HepG2 (cell line): Measurements from ENCODE around the gene CRYGA. TPM values are rescaled to one million over a fixed set of nuclear protein-coding genes. Genes with fewer than 3 reads are reported as not detected.
A peak's percentile ranks its signal among the peaks of the same experiment; 100 is the strongest.
"Not testable (repeated sequence)": the region's sequence is repeated elsewhere in the genome, so short reads cannot be mapped to it uniquely, and the experiment has no call there.

Source experiments
- ATAC-seq: fragments of 200-7000 bp; cut with Tn5 transposase; 3 replicates; pipeline ENCODE4 v1.9.1; 2020; ENCODE audit warnings: mild to moderate bottlenecking, moderate library complexity
- BruUV-seq: library from RNA; stranded (reverse); fragments of 400-500 nt; replicated peaks from 2 replicates; lab custom pipeline; 2021; lab: Mats Ljungman, UMichigan
- CTCF ChIA-PET: fragments of 300-600 bp; formaldehyde crosslinking; extraction: SDS; loops from one replicate; lab custom pipeline; 2021; ENCODE audit warnings: low total read pairs, inconsistent platforms, low intra/inter-chr PET ratio; lab: Yijun Ruan, JAX
- POLR2A ChIA-PET: fragments of 350-600 bp; sonication (Branson Sonifier 250); formaldehyde crosslinking; loops from one replicate; lab custom pipeline; 2020; ENCODE audit warnings: antibody characterized with exemption, inconsistent platforms; lab: Yijun Ruan, JAX
- DNase-seq: peaks from one replicate; pipeline ENCODE4 v3.0.0-alpha.2; 2015; ENCODE audit warnings: low spot score
- FAIRE-seq: peaks from 3 replicates; lab custom pipeline; 2011; peaks lifted over from hg19 to GRCh38; lab: Jason Lieb, UNC
- H2AFZ ChIP-seq: one replicate; pipeline ENCODE4 v1.6.1; 2011; ENCODE audit warnings: low read length, inconsistent platforms
- H3K27ac ChIP-seq: fragments of 300-600 bp; 3 replicates; pipeline ENCODE4 v1.8.0; 2011; ENCODE audit warnings: mixed run types, mild to moderate bottlenecking, mixed read lengths, low read length, inconsistent platforms; ENCODE audit not compliant: insufficient read depth; ENCODE audit errors: extremely low read length
- H3K27me3 ChIP-seq, 2 experiments: fragments of 200-600 bp in 1 of 2; 2 replicates in 1 of 2; 3 replicates in 1 of 2; pipeline versions ENCODE4 v1.6.0 to v1.8.0; 2011; ENCODE audit warnings: low read length in 2 of 2, mild to moderate bottlenecking in 2 of 2, moderate library complexity in 2 of 2, inconsistent platforms in 1 of 2; ENCODE audit not compliant: insufficient read depth in 2 of 2, control insufficient read depth in 1 of 2
- H3K36me3 ChIP-seq, 2 experiments: fragments of 200-600 bp in 1 of 2; replicated peaks in 1 of 2; 2 replicates in 1 of 2; 3 replicates in 1 of 2; pipeline versions ENCODE4 v1.5.1 to v1.8.0; 2011; ENCODE audit warnings: low read length in 2 of 2, inconsistent platforms in 1 of 2; ENCODE audit not compliant: insufficient read depth in 2 of 2, control insufficient read depth in 1 of 2
- H3K4me1 ChIP-seq: 2 replicates; pipeline ENCODE4 v1.5.1; 2012; ENCODE audit warnings: low read length, inconsistent platforms; ENCODE audit not compliant: insufficient read depth
- H3K4me2 ChIP-seq: 2 replicates; pipeline ENCODE4 v1.6.0; 2011; ENCODE audit warnings: low read depth, low read length, inconsistent platforms
- H3K4me3 ChIP-seq, 3 experiments: fragments of 200-600 bp in 1 of 3; sonication (generic), shearing (Covaris generic) in 1 of 3; replicated peaks in 1 of 3; 2 replicates each; pipeline ENCODE4 v1.5.1; 2011 to 2016; ENCODE audit warnings: low read length in 3 of 3, inconsistent platforms in 2 of 3, low read depth in 2 of 3, mild to moderate bottlenecking in 2 of 3, control low read depth in 1 of 3, mixed read lengths in 1 of 3; ENCODE audit not compliant: insufficient read depth in 1 of 3
- H3K79me2 ChIP-seq: one replicate; pipeline ENCODE4 v1.6.1; 2011; ENCODE audit warnings: low read length, inconsistent platforms; ENCODE audit not compliant: insufficient read depth
- H3K9ac ChIP-seq: 2 replicates; pipeline ENCODE4 v1.6.0; 2011; ENCODE audit warnings: mild to moderate bottlenecking, low read depth, low read length, inconsistent platforms; ENCODE audit not compliant: insufficient read depth
- H3K9me3 ChIP-seq: 2 replicates; pipeline ENCODE4 v1.5.1; 2012; ENCODE audit warnings: mild to moderate bottlenecking, low read length
- H4K20me1 ChIP-seq: 2 replicates; pipeline ENCODE4 v1.6.0; 2011; ENCODE audit warnings: inconsistent platforms, mild to moderate bottlenecking, low read length, moderate library complexity; ENCODE audit not compliant: insufficient read depth
- ARNT ChIP-seq: fragments of 450-650 bp; IDR thresholded peaks from 2 replicates; pipeline ENCODE4 v1.6.1; 2017
- FOXA3 ChIP-seq: IDR thresholded peaks from 2 replicates; pipeline ENCODE4 v1.6.1; 2016; ENCODE audit warnings: missing genetic modification reagents, missing compliant biosample characterization
- ZNF768 ChIP-seq: sonication (generic); formaldehyde crosslinking; IDR thresholded peaks from 2 replicates; pipeline ENCODE4 v1.4.0; 2020; ENCODE audit warnings: missing genetic modification reagents
- WGBS: methylation state at CpG from one replicate; pipeline ENCODE4 v1.1.6; 2017; ENCODE audit warnings: low lambda C conversion rate; 5-methylcytosine and 5-hydroxymethylcytosine counted together
- in situ Hi-C: cut with HindIII; loops from 2 replicates; pipeline ENCODE4 v1.10.0; 2017; ENCODE audit warnings: low pct_unique_long_range_greater_than_20kb; ENCODE audit not compliant: extremely low pct_ligation_motif_present
- intact Hi-C: fragments of 100-400 bp; cut with micrococcal nuclease; formaldehyde crosslinking; loops from one replicate; pipeline ENCODE4 v1.10.0; 2022; ENCODE audit not compliant: unreplicated experiment
- polyA plus RNA-seq, 8 experiments: library from polyadenylated mRNA; depleted of rRNA in 3 of 8; stranded (reverse) in 7 of 8; unstranded in 1 of 8; fragments of >200 nt; fragmentation: Illumina TruSeq in 4 of 8; extraction: Trizol in 4 of 8; gene quantifications; 2 replicates each; pipeline versions ENCODE4 v1.2.1 to v1.2.3, GENCODE V29; 2011 to 2016; ENCODE audit warnings: low read depth in 4 of 8, missing spikeins in 1 of 8, mixed read lengths in 1 of 8; ENCODE audit not compliant: insufficient read depth in 1 of 8
- total RNA-seq, 5 experiments: library from RNA; depleted of rRNA; stranded (reverse); fragments of >200 nt; fragmentation: Illumina TruSeq; extraction: Trizol; gene quantifications; 2 replicates each; pipeline ENCODE4 v1.2.3, GENCODE V29; 2016; ENCODE audit warnings: low read depth in 1 of 5

Gene CRYGA
- total and polyA plus RNA-seq, 2 of the 13 experiments (the other 11 are each of a cell fraction or from before 2014, with no cell fraction given), result not detected

DNA sequence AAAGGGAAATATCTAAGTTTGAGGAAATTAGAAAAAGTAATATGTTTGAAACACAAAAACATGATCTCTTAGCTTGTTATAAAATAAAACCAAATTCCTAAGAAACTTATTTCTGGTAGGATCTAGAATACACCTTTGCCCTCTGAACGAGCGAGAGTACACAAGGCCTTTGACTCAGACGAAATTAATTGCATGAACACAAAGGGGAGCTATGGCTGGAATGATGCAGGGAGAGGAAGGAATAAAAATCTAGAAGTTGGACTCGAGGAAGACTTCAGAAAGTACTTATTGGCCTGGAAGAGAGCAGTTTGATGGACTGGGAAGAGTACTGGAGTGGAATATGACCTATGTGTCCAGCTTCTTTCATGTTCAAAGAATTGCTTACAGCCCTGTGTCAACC is 38.1 kb downstream of the CRYGA start:
- no peaks in the 10 kb centered on the region for H4K20me1 ChIP-seq
- no peak for ATAC-seq
- no peaks in the 10 kb centered on the region for H3K9me3 ChIP-seq
- H3K79me2 ChIP-seq, result no peaks in the 10 kb centered on the region
- no TSS peak for BruUV-seq
- H2AFZ ChIP-seq, result no peak overlapping the region
- H3K27me3 ChIP-seq, result no peaks in the 10 kb centered on the region
- no peak for FAIRE-seq
- peaks cover 18% of the 10 kb centered on the region for H3K4me1 ChIP-seq
- 2% methylated on average over 4 of the region's 4 CpGs for WGBS
- H3K36me3 ChIP-seq, result no peaks in the 10 kb centered on the region
- POLR2A ChIA-PET, result interaction anchor here (1.6 kb wide), 1 partner anchor 11 kb away, joined by 5 read pairs; no protein-coding TSS in a partner anchor
- no peak overlapping the region for H3K4me2 ChIP-seq
- H3K27ac ChIP-seq, result no peak overlapping the region
- intact Hi-C loops, result no loop called here
- no peak for TF ChIP-seq ARNT
- TF ChIP-seq FOXA3 (CRISPR knock-in tag), result peak; percentile 22; the same call in 1 of the 2 replicates
- in situ Hi-C loops, result no loop called here
- no peak for DNase-seq
- no peak overlapping the region for H3K9ac ChIP-seq
- no peak overlapping the region for H3K4me3 ChIP-seq
- CTCF ChIA-PET, result no interaction called here

DNA sequence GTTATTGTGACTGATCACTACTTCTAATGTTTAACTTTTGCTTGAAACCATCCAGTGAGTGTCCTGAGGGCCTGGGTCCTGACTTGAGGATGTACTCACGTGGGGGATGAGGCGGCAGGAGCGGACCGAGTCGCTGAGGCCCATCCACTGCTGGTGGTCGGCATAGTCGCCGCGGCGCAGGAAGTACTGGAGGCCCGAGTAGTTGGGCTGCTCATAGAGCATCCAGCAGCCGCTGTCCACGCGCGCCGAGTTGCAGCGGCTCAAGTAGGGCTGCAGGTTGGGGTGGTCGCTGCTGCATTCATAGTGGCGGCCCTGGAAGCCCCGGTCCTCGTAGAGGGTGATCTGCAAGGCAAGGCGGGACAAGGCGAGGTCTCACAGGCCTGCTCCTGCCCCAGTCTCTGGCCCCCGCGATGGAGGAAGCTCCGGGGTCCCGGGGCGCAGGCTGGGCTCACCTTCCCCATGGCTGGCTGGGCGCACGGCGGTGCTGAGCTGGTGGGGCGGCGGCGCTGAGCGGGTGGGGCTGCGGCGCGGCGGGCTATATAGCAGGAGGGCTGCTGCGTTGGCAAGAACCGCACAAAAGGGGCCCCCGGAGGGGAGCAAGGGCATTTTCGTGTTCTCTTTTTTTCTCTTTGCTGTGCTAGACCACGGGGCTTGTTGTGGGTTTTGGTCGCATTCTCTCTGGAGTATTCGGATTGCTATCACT is 39.2 kb downstream of the CRYGA start, which contains the start of gene CRYGD:
Gene CRYGD (minus strand): TSS at position 512 of the 703 bp plus-strand sequence. CDS start 51 bp downstream, at position 461.
- CTCF ChIA-PET, result not testable (repeated sequence)
- peak; percentile 21; the same call in 1 of the 3 replicates for ATAC-seq

More for the DNA sequence above, 39.2 kb downstream of the CRYGA start, which contains the start of gene CRYGD:
- H3K27ac ChIP-seq, H2AFZ ChIP-seq, H3K36me3 ChIP-seq, H3K4me2 ChIP-seq, H3K9ac ChIP-seq, in situ Hi-C loops, H3K9me3 ChIP-seq, BruUV-seq, intact Hi-C loops, H3K79me2 ChIP-seq, H3K27me3 ChIP-seq, H4K20me1 ChIP-seq, H3K4me1 ChIP-seq, FAIRE-seq, H3K4me3 ChIP-seq, DNase-seq, POLR2A ChIA-PET: not testable (repeated sequence)
- 84% methylated on average over 36 of the region's 46 CpGs for WGBS
- peak; percentile 26; the same call in 1 of the 2 replicates for TF ChIP-seq ZNF768
